H9 (cell line): ENCODE measurements around the gene CYS1. TPM values are rescaled to one million over a fixed set of nuclear protein-coding genes. Genes with fewer than 3 reads are reported as not detected.

Experiments
- DNase-seq: peaks from one replicate; pipeline ENCODE4 v3.0.0-alpha.2; 2017
- H2AFZ ChIP-seq: one replicate; pipeline ENCODE4 v1.6.1; 2013; ENCODE audit warnings: mild to moderate bottlenecking, low read length, control low read depth, moderate library complexity
- H2AK5ac ChIP-seq: 2 replicates; pipeline ENCODE4 v1.6.1; 2013; ENCODE audit warnings: low read length, control low read depth, mixed read lengths; ENCODE audit not compliant: insufficient read length
- H2BK120ac ChIP-seq: one replicate; pipeline ENCODE4 v1.6.1; 2013; ENCODE audit warnings: low read depth, mild to moderate bottlenecking, low read length, control low read depth, inconsistent platforms; ENCODE audit not compliant: poor library complexity, severe bottlenecking
- H2BK12ac ChIP-seq: 2 replicates; pipeline ENCODE4 v1.6.1; 2013; ENCODE audit warnings: low read length, control low read depth, mixed read lengths, low read depth; ENCODE audit not compliant: insufficient read length
- H2BK15ac ChIP-seq: 2 replicates; pipeline ENCODE4 v1.6.1; 2013; ENCODE audit warnings: low read depth, low read length, control low read depth
- H2BK20ac ChIP-seq: one replicate; pipeline ENCODE4 v1.6.1; 2013; ENCODE audit warnings: low read depth, mild to moderate bottlenecking, low read length, control low read depth, inconsistent platforms; ENCODE audit not compliant: poor library complexity, severe bottlenecking
- H2BK5ac ChIP-seq: 2 replicates; pipeline ENCODE4 v1.6.1; 2013; ENCODE audit warnings: low read length, control low read depth, mixed read lengths; ENCODE audit not compliant: insufficient read length
- H3K14ac ChIP-seq: 2 replicates; pipeline ENCODE4 v1.6.1; 2013; ENCODE audit warnings: low read length, control low read depth; ENCODE audit not compliant: insufficient read depth
- H3K18ac ChIP-seq: 2 replicates; pipeline ENCODE4 v1.6.1; 2013; ENCODE audit warnings: low read depth, mild to moderate bottlenecking, mixed read lengths, low read length, control low read depth; ENCODE audit not compliant: insufficient read length
- H3K23ac ChIP-seq: 2 replicates; pipeline ENCODE4 v1.6.1; 2013; ENCODE audit warnings: low read length, control low read depth, mixed read lengths, low read depth; ENCODE audit not compliant: insufficient read length
- H3K23me2 ChIP-seq: 2 replicates; pipeline ENCODE4 v1.6.1; 2013; ENCODE audit warnings: low read depth, mild to moderate bottlenecking, mixed read lengths, low read length, control low read depth; ENCODE audit not compliant: insufficient read length, poor library complexity, severe bottlenecking
- H3K27ac ChIP-seq: 2 replicates; pipeline ENCODE4 v1.5.1; 2013; ENCODE audit warnings: low read length, control low read depth, mixed read lengths, low read depth; ENCODE audit not compliant: insufficient read length
- H3K27me3 ChIP-seq: 2 replicates; pipeline ENCODE4 v1.6.1; 2013; ENCODE audit warnings: low read length, control low read depth, inconsistent platforms; ENCODE audit not compliant: insufficient read depth
- H3K4ac ChIP-seq: 2 replicates; pipeline ENCODE4 v1.6.1; 2013; ENCODE audit warnings: low read depth, mild to moderate bottlenecking, control low read depth, inconsistent platforms, low read length, moderate library complexity
- H3K4me1 ChIP-seq: 2 replicates; pipeline ENCODE4 v1.6.1; 2013; ENCODE audit warnings: low read length, control low read depth, inconsistent platforms; ENCODE audit not compliant: insufficient read depth
- H3K4me2 ChIP-seq: 2 replicates; pipeline ENCODE4 v1.6.1; 2013; ENCODE audit warnings: low read length, control low read depth, mixed read lengths; ENCODE audit not compliant: insufficient read length, insufficient read depth
- H3K56ac ChIP-seq: 2 replicates; pipeline ENCODE4 v1.6.1; 2013; ENCODE audit warnings: low read depth, mild to moderate bottlenecking, mixed read lengths, low read length, control low read depth; ENCODE audit not compliant: insufficient read length
- H3K79me1 ChIP-seq: 2 replicates; pipeline ENCODE4 v1.6.1; 2013; ENCODE audit warnings: low read depth, mild to moderate bottlenecking, moderate library complexity, low read length, control low read depth, inconsistent platforms; ENCODE audit not compliant: insufficient read depth, poor library complexity, severe bottlenecking
- H3K79me2 ChIP-seq: 2 replicates; pipeline ENCODE4 v1.6.1; 2013; ENCODE audit warnings: low read length, control low read depth, inconsistent platforms; ENCODE audit not compliant: insufficient read depth
- H3K9ac ChIP-seq: 2 replicates; pipeline ENCODE4 v1.6.1; 2013; ENCODE audit warnings: low read length, control low read depth, mixed read lengths; ENCODE audit not compliant: insufficient read length; ENCODE audit errors: extremely low read depth
- H3K9me3 ChIP-seq: one replicate; pipeline ENCODE4 v1.6.1; 2013; ENCODE audit warnings: low read depth, low read length, inconsistent platforms; ENCODE audit not compliant: control insufficient read depth
- H3T11ph ChIP-seq: one replicate; pipeline ENCODE4 v1.6.1; 2013; ENCODE audit warnings: mild to moderate bottlenecking, low read length, control low read depth, inconsistent platforms
- H4K20me1 ChIP-seq: one replicate; pipeline ENCODE4 v1.6.1; 2013; ENCODE audit not compliant: control insufficient read depth, insufficient read length, insufficient read depth
- H4K5ac ChIP-seq: 2 replicates; pipeline ENCODE4 v1.6.1; 2013; ENCODE audit warnings: low read depth, mild to moderate bottlenecking, mixed read lengths, low read length, control low read depth; ENCODE audit not compliant: insufficient read length
- H4K8ac ChIP-seq: replicated peaks from 2 replicates; pipeline ENCODE4 v1.6.1; 2013; ENCODE audit warnings: low read length, control low read depth, mixed read lengths, low read depth; ENCODE audit not compliant: insufficient read length
- H4K91ac ChIP-seq: 2 replicates; pipeline ENCODE4 v1.6.1; 2013; ENCODE audit warnings: low read depth, mild to moderate bottlenecking, moderate library complexity, mixed read lengths, low read length, control low read depth; ENCODE audit not compliant: insufficient read length
- H3K27ac Mint-ChIP-seq, 3 experiments: 2 replicates in 2 of 3; 3 replicates in 1 of 3; pipeline ENCODE4 v1.8.0; 2020 to 2021; ENCODE audit warnings: mixed read lengths in 3 of 3, mild to moderate bottlenecking in 1 of 3, moderate library complexity in 1 of 3
- H3K27me3 Mint-ChIP-seq: 2 replicates; pipeline ENCODE4 v1.8.0; 2021; ENCODE audit warnings: low read depth, mild to moderate bottlenecking, moderate library complexity, mixed read lengths
- H3K36me3 Mint-ChIP-seq, 3 experiments: 2 replicates in 2 of 3; 3 replicates in 1 of 3; pipeline ENCODE4 v1.8.0; 2020 to 2021; ENCODE audit warnings: low read depth in 3 of 3, mixed read lengths in 3 of 3; ENCODE audit not compliant: insufficient read depth in 1 of 3
- H3K4me1 Mint-ChIP-seq, 2 experiments: 2 replicates each; pipeline ENCODE4 v1.8.0; 2020; ENCODE audit warnings: mixed read lengths in 2 of 2
- H3K4me3 Mint-ChIP-seq, 2 experiments: 2 replicates in 1 of 2; 3 replicates in 1 of 2; pipeline ENCODE4 v1.8.0; 2020 to 2021; ENCODE audit warnings: mild to moderate bottlenecking in 2 of 2, mixed read lengths in 2 of 2, moderate library complexity in 1 of 2
- H3K9me3 Mint-ChIP-seq, 2 experiments: 2 replicates in 1 of 2; 3 replicates in 1 of 2; pipeline ENCODE4 v1.8.0; 2020; ENCODE audit warnings: mild to moderate bottlenecking in 2 of 2, mixed read lengths in 2 of 2, moderate library complexity in 1 of 2
- WGBS: extraction: QIAGEN DNeasy Blood & Tissue Kit; methylation state at CpG from one replicate; pipeline ENCODE4 v1.1.7; 2013; ENCODE audit warnings: missing lambda C conversion rate, low lambda C conversion rate, mixed read lengths; ENCODE audit not compliant: insufficient read length; ENCODE audit errors: extremely low coverage; 5-methylcytosine and 5-hydroxymethylcytosine counted together
- long read RNA-seq: library from polyadenylated mRNA; unstranded; transcript quantifications from one replicate; pipeline ENCODE4 v2.0.0, GENCODE V29; 2020
- total RNA-seq: library from RNA; stranded (reverse); gene quantifications from 2 replicates; pipeline ENCODE4 v1.2.1, GENCODE V29; 2021
- TF ChIP-seq, protein P1 (sequence below): fragments of 200-600 bp; sonication (generic); conservative IDR thresholded peaks from 3 replicates; pipeline ENCODE4 v1.8.0; 2021; ENCODE audit warnings: antibody characterized with exemption, mild to moderate bottlenecking

Gene CYS1
- total RNA-seq, result 0.07 and 0.35 TPM in 2 replicates
- long read RNA-seq, partial matches to known transcripts, result 0 of 1 reads
- long read RNA-seq, other reads (novel, unspliced or antisense), result 1 of 1 reads

- H3K56ac ChIP-seq, result no peak within 1 kb of the TSS
- H2BK12ac ChIP-seq, result no peak within 1 kb of the TSS
- no peaks in the 10 kb centered on the region for H3K9me3 Mint-ChIP-seq
- no peak within 1 kb of the TSS for H2AFZ ChIP-seq
- no peak within 1 kb of the TSS for H3K27ac Mint-ChIP-seq
- no peaks in the 10 kb centered on the region; a peak in 1 of 7 replicates for H3K36me3 Mint-ChIP-seq
- no peak within 1 kb of the TSS for H4K91ac ChIP-seq
- no peak within 1 kb of the TSS for H2BK15ac ChIP-seq
- TF ChIP-seq, protein P1, sequence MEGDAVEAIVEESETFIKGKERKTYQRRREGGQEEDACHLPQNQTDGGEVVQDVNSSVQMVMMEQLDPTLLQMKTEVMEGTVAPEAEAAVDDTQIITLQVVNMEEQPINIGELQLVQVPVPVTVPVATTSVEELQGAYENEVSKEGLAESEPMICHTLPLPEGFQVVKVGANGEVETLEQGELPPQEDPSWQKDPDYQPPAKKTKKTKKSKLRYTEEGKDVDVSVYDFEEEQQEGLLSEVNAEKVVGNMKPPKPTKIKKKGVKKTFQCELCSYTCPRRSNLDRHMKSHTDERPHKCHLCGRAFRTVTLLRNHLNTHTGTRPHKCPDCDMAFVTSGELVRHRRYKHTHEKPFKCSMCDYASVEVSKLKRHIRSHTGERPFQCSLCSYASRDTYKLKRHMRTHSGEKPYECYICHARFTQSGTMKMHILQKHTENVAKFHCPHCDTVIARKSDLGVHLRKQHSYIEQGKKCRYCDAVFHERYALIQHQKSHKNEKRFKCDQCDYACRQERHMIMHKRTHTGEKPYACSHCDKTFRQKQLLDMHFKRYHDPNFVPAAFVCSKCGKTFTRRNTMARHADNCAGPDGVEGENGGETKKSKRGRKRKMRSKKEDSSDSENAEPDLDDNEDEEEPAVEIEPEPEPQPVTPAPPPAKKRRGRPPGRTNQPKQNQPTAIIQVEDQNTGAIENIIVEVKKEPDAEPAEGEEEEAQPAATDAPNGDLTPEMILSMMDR, result no peak; the same call in 2 of the 3 replicates
- H2BK120ac ChIP-seq, result no peak within 1 kb of the TSS
- H3K18ac ChIP-seq, result no peak within 1 kb of the TSS
- H4K5ac ChIP-seq, result no peak within 1 kb of the TSS
- H3K23ac ChIP-seq, result no peak within 1 kb of the TSS
- H3K79me2 ChIP-seq, result no peaks in the 10 kb centered on the region
- no peak within 1 kb of the TSS for H2BK5ac ChIP-seq
- H2BK20ac ChIP-seq, result no peak within 1 kb of the TSS
- no peak within 1 kb of the TSS for H3K14ac ChIP-seq
- peaks cover 9% of the 10 kb centered on the region; the same call in 1 of the 2 replicates for H3K27me3 ChIP-seq
- peaks cover 88% of the 10 kb centered on the region for H3K27me3 Mint-ChIP-seq
- no peak within 1 kb of the TSS for H4K8ac ChIP-seq
- H4K20me1 ChIP-seq, result no peaks in the 10 kb centered on the region
- DNase-seq, result peak; percentile 59
- H3K79me1 ChIP-seq, result no peaks in the 10 kb centered on the region
- H3K23me2 ChIP-seq, result peaks cover 8% of the 10 kb centered on the region
- no peak within 1 kb of the TSS for H3T11ph ChIP-seq
- no peak within 1 kb of the TSS for H2AK5ac ChIP-seq
- H3K9me3 ChIP-seq, result no peaks in the 10 kb centered on the region
- WGBS, result no CpG with 5 or more reads among the region's 98 CpGs
- no peak within 1 kb of the TSS for H3K4ac ChIP-seq
- H3K4me1 Mint-ChIP-seq, result peaks cover 7 to 27% of the 10 kb centered on the region in 2 experiments
- peak within 1 kb of the TSS; percentile 58 for H3K4me2 ChIP-seq
- no peak within 1 kb of the TSS for H3K27ac ChIP-seq
- H3K4me1 ChIP-seq, result no peaks in the 10 kb centered on the region; the same call in 1 of the 2 replicates
- peak within 1 kb of the TSS; percentile 58 to 82 for H3K4me3 Mint-ChIP-seq
- no peak within 1 kb of the TSS for H3K9ac ChIP-seq
Observed at GRCh38 chr2:10079870-10080535, at the start of gene CYS1. CYS1 (minus strand) TSS chr2:10080411; CDS start chr2:10080223, 188 bp downstream.
